GM20431 (cell line): Measurements from ENCODE around the gene EHF.

Experiments used
- in situ Hi-C: fragments of 300-500 bp; cut with MseI, MboI; formaldehyde crosslinking; loops from one replicate; pipeline ENCODE4 v1.15.0; 2020; ENCODE audit warnings: low sequenced_read_pairs; ENCODE audit not compliant: unreplicated experiment

Gene EHF

GRCh38 chr11:34620820-34621792 lies at the start of gene EHF:
Gene EHF, plus strand, starts transcription at chr11:34621093. Its CDS starts 21,538 bp downstream, at chr11:34642631.
- in situ Hi-C loops, result no loop called here

GRCh38 chr11:34573537-34573936 lies 47.4 kb upstream of the EHF start:
- in situ Hi-C loops, result no loop called here

GRCh38 chr11:34575261-34575660 lies 45.6 kb upstream of the EHF start:
- in situ Hi-C loops, result loop anchor here (25.0 kb wide), 1 partner anchor 812 kb away; no protein-coding TSS in a partner anchor

- in situ Hi-C loops, result loop anchor here (25.0 kb wide), 1 partner anchor 812 kb away; no protein-coding TSS in a partner anchor
Observed at GRCh38 chr11:34575671-34576070, 45.2 kb upstream of the EHF start.

GRCh38 chr11:34576331-34576730 lies 44.6 kb upstream of the EHF start:
- in situ Hi-C loops, result loop anchor here (25.0 kb wide), 1 partner anchor 811 kb away; no protein-coding TSS in a partner anchor

- in situ Hi-C loops, result loop anchor here (10.0 to 25.0 kb wide), 2 partner anchors 311 to 803 kb away; no protein-coding TSS in a partner anchor
Observed at GRCh38 chr11:34583818-34584217, 37.1 kb upstream of the EHF start.

GRCh38 chr11:34585304-34585734 lies 35.6 kb upstream of the EHF start:
- in situ Hi-C loops, result loop anchor here (10.0 to 25.0 kb wide), 2 partner anchors 309 to 802 kb away; no protein-coding TSS in a partner anchor

GRCh38 chr11:34585735-34586487 lies 35.0 kb upstream of the EHF start:
- in situ Hi-C loops, result loop anchor here (10.0 to 25.0 kb wide), 2 partner anchors 309 to 801 kb away; no protein-coding TSS in a partner anchor

GRCh38 chr11:34586488-34587281 lies 34.2 kb upstream of the EHF start:
- in situ Hi-C loops, result loop anchor here (10.0 to 25.0 kb wide), 2 partner anchors 308 to 801 kb away; no protein-coding TSS in a partner anchor

GRCh38 chr11:34587282-34587677 lies 33.6 kb upstream of the EHF start:
- in situ Hi-C loops, result loop anchor here (10.0 to 25.0 kb wide), 2 partner anchors 308 to 800 kb away; no protein-coding TSS in a partner anchor

GRCh38 chr11:34588023-34588422 lies 32.9 kb upstream of the EHF start:
- in situ Hi-C loops, result loop anchor here (10.0 to 25.0 kb wide), 2 partner anchors 307 to 799 kb away; no protein-coding TSS in a partner anchor

- in situ Hi-C loops, result loop anchor here (10.0 to 25.0 kb wide), 2 partner anchors 306 to 799 kb away; no protein-coding TSS in a partner anchor
Observed at GRCh38 chr11:34588701-34589100, 32.2 kb upstream of the EHF start.

GRCh38 chr11:34589177-34589576 lies 31.7 kb upstream of the EHF start:
- in situ Hi-C loops, result loop anchor here (10.0 to 25.0 kb wide), 2 partner anchors 306 to 798 kb away; no protein-coding TSS in a partner anchor

GRCh38 chr11:34593085-34593484 lies 27.8 kb upstream of the EHF start:
- in situ Hi-C loops, result loop anchor here (25.0 kb wide), 1 partner anchor 794 kb away; no protein-coding TSS in a partner anchor

GRCh38 chr11:34594603-34595002 lies 26.3 kb upstream of the EHF start:
- in situ Hi-C loops, result loop anchor here (25.0 kb wide), 1 partner anchor 793 kb away; no protein-coding TSS in a partner anchor

GRCh38 chr11:34595391-34595790 lies 25.5 kb upstream of the EHF start:
- in situ Hi-C loops, result loop anchor here (25.0 kb wide), 1 partner anchor 792 kb away; no protein-coding TSS in a partner anchor

GRCh38 chr11:34595960-34596644 lies 24.8 kb upstream of the EHF start:
- in situ Hi-C loops, result loop anchor here (25.0 kb wide), 1 partner anchor 791 kb away; no protein-coding TSS in a partner anchor

GRCh38 chr11:34599406-34599945 lies 21.4 kb upstream of the EHF start:
- in situ Hi-C loops, result loop anchor here (25.0 kb wide), 1 partner anchor 788 kb away; no protein-coding TSS in a partner anchor
